Occipital lobe (tissue), 2 donors: Measurements from ENCODE around the gene NELFCD. TPM values are rescaled to one million over a fixed set of nuclear protein-coding genes. Genes with fewer than 3 reads are reported as not detected.
"Not testable (repeated sequence)": the region's sequence is repeated elsewhere in the genome, so short reads cannot be mapped to it uniquely, and the experiment has no call there.

Experiments
- DNase-seq: peaks from one replicate; lab custom pipeline; 2025; lab: John Stamatoyannopoulos, UW
- total RNA-seq: library from RNA; depleted of rRNA; stranded (reverse); fragments of >200 nt; gene quantifications from one replicate; pipeline ENCODE4 v1.2.3, GENCODE V29; 2014

The NELFCD gene
- total RNA-seq, 1 donor from 2014 or later: 45.7 TPM

DNA sequence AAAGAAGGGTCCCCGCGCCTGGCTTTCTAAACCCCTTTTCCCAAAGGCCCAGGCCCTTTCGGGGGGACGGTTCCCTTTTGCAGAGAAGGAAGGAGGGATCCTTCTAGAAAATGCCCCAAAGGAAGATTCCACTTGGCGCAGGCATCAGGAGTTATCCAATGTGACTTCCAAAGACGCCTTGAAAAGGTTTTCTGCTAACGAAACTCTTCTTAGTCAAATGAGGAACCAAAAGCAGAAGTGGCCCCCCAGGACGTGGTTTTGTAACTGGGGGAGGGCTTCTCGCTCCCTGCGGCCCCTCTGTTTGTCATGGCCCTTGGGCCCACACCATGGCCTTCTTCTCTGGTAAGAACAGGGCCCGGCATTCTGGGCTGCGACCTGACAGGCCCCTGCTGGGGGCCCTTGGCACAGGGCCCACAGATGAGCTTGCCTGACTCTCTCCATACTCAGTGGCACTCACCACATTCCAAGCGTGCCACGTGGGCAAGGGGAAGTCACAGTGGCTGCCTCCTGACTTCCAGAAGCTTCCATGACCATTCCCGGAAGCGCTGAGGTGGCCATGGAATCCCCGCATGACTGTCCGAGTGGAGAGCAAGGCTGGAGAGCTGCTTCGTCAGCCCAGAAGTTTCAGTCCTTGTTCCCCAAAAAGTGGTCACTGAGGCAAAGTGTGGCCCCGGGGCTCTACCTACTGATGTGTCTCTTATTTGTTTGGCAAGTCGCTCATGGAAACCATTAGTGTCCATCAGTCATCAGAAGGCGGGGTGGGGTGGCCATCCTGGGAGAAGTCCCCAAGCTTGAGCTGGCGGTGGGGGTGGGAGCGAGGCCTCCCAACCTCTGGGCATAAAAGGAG is 26.8 kb downstream of the NELFCD start:
- no peak for DNase-seq

DNA sequence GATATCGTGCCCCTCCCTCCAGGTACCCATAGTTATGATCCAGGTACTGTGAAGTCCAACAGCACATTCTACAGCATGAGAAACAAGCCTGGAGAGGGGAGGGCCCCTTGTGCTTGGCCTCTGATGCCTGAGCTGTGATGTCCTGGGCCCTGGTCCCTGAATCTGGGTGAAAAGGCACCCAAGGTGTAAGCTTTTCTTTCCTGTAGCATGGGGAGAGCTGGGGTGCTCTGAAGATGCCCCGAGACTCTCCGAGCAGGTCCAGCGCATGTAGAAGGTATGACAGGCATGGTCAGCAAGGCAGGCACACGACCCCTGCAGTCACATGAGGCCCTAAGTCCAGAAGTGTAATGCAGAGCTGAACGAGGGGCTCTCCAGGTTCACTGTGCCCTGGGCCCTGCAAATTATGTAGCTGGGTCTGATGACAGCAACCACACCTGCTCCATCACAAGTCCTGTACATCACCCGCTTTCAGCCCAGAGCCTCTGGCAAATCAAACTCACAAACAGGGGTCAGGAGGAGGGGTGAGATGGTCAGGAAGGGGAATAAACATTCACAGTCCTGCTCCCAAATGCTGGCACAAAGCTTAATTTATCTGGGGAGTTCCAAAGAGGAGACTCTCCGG is 27.8 kb downstream of the NELFCD start:
- no peak for DNase-seq

DNA sequence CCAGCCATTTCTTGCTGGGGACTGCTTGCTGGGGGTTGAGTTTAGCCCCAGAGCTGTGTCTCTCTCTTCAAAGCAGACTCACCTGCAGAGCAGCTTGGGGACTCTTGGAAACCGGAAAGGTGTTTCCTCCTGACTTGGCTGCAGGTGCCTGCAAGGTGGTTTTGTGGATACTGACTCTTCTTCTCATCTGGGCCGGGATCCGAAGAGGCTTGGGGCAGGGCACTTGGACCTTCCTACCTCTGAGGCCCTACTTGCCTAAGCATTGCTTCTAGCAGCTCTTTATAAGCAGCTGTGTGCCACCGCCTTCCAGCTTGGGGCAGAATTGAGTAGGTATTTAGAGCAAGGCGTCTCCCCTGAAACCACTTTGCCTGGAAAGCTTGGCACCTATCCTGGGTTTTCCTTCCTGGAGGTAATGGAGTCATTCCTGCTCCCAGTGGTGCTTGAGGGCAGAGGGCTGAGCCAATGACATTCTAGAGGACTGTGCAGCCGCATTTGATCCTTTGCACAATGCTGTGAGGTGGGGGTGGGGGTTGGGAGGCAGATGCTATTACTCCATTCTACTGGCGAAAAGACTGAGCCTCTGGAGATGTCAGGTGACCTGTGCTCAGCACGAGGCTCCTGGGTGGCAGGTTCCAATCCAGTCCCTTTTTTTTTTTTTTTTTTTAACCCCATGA is 29.4 kb downstream of the NELFCD start:
- no peak for DNase-seq

DNA sequence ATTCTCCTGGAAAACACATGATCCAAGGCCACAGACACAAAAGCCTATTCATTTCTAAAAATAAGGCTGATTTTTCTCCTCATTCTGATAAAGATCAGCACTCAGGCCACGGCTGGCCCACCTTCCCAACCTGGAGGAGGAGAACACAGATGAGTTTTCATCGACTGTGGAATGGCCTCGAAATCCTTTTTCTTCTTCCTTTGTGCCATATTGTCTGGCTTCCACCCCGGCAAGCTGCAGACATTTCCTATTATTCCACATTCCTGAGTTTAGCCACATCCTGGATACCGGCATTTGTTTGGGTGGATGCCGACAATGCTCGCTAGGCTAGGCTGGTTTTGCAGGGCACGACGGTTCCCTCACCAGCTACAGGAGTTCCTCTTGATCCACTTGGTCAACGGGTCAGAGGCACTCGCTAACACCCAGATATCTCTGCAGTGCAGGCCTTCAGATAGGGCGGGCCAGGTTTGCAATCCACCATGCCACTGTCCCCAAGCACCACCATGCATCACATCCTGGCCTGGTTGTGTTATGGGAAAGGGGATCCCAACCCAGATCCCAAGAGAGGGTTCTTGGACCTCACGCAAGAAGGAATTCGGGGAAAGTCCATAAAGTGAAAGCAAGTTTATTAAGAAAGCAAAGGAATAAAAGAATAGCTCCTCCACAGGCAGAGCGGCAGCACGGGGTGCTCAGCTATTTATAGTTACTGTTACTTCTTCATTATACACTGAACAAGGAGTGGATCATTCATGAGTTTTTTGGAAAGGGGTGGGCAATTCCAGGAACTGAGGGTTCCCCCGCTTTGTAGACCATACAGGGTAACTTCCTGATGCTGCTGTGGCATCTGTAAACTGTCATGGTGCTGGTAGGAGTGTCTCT is 30.2 kb downstream of the NELFCD start:
- no peak for DNase-seq

DNA sequence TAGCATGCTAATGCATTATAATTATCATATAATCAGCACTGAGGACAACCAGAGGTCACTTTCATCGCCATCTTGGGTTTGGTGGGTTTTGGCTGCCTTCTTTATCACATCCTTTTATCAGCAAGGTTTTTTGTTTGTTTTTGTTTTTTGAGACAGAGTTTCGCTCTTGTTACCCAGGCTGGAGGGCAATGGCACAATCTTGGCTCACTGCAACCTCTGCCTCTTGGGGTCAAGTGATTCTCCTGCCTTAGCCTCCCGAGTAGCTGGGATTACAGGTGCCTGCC is 30.8 kb downstream of the NELFCD start:
- DNase-seq: not testable (repeated sequence)

DNA sequence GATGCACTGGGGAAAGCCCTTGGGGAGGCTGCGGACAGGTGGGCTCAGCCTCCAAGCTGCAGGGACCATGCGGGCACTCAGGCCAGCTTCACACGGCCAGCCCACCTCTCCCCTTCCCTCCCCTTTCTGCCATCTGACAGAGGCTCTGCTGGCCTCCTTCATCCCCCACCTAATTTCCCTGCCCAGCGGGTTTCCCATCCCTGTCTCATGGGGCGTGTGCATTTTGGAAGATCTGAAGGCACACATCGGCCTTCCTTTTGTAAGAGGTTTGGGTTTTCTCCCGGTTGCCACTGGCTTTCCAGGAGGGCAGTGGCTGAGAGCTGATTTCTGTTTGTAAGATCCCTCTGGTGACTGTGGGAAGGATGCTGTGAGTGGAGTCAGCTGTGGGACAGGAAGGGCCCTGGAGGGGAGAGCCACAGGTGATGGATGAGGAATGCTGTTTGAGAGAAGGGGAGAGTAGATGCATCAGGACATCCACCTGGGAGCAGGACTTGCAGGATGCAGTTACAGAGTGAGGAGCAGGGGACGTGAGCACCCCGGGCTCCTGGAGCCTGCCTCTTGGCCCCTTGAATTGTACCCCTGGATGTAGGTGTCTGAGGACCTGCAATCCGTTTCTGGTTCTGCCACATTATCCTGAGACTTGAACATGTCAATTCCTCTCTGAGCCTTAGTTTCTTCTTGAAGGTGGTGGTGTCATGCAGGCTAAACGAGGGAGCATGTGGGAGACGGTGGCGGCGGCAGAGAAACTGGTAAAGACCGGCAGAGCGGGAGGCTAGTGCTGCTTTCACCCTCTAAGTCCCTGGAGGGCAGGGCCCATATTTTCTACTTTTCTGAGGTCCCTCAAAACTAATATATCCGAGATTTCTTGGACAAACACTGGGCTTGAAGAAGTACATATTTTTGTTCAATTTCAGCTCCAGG is 32.2 kb downstream of the NELFCD start:
- DNase-seq: no peak

DNA sequence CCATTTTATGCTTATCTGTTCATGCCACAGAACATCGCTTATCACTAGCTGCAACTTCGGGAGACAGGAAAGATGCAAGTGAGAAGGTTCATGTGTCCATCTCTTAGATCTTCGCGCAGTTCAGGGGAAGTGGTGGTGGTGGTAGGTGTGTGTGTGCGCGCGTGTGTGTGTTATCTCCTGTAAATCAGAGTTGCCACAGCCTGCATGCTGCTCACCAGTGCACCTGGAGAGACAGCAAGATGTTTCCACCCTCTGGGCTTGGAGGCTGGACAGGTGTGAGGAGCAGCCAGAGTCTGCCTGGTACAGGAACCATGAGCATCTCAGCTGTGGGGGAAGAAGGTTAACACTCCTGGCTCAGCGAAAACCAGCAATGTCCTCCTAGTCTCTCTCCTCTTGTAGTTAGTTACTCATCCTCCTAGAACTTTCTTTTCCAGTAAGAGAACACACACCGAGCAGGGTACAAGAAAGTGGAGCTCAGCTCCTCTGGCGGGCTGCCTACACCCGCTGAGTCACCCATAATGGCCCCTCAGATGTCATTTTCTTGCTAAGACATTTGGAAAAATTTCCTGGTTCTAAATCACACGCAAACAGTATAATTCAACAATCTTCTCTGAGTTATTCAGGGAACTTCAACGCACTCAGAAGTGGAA is 33.0 kb downstream of the NELFCD start:
- no peak for DNase-seq

DNA sequence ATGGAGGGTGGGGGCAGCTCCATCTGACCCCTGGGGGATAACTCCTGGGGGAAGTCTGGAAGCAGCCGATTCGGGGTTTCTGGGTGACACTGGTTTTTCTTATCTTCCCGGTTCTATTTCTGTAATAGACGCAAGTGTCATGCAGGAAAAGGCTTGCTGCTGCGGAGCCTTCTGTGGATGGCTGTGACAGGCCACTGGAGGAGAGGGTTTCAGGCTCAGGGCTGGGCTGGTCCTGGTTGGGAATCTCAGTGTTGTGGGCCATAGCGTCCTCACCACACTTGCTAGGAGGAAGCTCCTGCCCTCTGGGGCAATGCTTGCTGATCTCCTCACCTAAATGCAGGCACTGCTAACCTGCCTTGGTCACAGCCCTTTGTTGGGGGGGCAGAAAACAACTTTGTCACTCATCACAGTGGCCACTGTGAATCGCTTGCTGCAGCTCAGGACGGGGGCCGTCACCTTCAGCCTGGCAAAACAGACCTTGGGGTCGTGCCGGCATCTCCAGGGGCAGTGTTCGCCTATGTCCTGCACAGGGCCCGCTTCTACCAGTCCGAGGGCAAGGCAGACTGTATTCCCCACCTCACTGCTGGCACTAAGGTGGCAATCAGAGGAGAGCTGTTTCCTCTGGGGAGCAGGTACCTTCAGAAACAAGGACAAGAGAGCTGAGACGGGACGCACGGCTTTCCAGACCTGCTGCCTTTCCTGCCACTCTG is 33.8 kb downstream of the NELFCD start:
- no peak for DNase-seq

DNA sequence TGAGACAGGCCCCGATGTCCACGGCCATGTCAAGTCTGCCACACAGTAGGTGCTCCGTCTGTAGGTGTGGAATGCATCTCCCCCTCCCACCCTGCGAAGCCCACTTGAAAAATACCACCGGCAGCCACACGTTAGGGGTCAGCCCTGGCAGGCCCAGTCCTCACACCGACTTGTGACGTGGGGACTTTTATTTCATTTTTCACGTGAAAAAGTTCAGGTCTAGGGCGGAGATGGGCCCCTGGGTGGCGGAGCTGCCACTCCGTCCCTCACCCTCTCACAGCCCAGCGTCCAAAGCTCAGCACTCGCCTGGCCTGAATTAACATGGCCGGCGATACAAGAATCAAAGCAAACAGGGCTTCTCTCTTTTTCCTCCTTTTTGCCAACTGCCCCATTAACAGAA is 34.4 kb downstream of the NELFCD start:
- no peak for DNase-seq

DNA sequence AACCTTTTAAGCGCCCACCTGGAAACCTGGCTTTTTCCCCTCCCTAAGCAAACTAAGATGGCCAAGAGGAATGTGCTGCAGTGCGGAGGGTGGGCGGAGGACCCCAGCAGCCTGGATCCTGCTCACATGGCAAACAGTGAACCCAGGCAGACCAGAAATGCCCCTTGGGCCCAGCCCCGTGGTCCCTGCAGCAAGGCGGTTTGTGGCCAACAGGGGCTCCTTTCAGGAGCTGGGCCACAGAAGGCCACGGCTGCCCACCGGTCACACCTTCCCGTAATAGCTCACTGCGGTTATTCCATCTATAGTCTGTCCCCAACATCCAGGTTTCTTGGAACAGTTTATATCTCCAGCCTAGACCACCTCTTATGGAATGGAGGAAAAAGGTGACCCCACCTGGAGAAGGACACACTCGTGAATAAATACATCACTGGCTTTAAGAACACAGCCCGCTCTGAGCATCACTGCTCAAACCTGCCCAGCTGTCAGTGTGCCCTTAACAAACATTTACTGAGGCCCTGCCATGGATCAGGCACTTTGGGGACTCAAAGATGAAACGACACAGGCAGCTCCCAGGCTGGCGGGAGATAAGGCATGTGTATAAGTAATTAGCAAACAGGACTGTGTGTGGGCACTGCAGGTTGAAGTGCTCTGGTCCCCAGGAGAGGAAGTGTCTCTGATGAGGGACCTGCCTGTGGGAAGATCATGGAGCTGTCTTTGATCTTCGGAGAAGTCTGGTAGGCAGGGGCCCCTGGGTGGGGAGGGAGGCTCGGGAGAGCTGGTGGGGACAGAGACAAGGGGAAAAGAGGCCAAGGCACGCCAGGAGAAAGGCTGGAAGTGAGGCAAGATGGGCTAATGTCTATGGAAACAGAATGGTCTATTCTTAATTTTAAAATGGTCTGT is 35.0 kb downstream of the NELFCD start:
- no peak for DNase-seq

DNA sequence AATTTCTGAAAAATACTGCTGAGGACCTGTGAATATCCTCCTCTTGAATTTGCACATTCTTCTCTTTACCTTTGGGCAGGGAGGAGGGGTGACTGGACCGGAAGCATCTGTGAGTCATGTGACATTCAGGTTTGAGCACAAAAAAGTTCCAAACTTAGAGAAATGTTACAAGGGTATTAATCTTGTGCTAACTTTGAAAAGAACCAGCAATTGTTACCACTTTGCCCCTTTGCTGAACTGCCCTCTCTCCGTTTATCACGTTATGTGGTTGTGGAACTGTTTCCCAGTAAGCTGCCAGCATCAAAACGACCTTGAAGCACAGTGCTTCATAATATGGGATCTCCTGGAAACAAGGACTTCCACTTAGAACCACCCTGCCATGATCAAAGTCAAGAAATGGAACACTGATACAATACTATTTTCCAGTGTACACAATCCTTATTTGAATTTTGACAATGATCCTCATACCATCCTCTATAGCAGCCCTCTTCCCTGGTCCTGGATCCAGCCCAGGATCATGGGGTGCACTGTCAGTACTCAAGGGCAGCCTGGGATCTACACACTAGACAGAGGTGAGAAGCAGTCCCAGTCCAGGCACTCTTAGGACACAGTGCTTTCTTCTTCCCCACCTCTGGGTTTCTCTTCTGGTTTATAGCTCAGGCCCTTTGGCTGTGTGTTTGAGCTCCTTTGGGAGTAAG is 35.9 kb downstream of the NELFCD start:
- DNase-seq: no peak

DNA sequence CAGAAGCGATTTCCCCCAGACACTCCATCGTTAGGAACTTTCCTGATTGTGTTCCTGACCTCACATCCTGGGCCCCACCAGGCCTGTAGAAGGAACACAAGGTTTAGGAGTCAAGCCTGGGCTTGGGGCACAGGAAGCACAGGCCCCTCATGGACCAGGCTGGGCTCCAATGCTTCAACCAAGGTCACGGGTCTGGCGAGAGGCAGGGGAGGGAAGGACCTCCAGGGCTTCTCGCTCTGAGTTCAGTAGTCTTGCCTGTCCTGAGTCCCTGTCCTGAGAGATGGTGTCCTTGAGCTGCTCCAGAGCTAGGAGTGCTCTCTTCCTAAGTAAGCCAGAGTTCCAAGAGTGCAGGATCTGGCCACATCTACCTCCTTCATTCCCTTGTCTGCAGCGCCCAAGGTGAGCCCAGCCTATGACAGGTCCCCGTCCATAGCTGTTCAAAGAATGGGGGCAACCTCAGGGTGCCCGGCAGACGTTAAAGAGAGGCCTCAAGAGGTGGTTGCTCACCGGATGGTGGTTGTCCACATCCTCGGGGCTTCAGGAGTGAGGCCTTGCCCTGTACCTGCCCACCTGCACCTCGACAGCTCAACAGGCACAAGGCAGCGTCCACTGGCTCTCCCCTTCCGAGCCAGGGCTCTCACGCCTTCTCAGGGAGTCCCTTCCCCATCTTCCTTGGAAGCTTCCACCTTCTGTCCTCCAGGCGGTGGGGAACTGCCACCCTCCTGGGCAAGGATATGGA is 36.6 kb downstream of the NELFCD start:
- DNase-seq: no peak

DNA sequence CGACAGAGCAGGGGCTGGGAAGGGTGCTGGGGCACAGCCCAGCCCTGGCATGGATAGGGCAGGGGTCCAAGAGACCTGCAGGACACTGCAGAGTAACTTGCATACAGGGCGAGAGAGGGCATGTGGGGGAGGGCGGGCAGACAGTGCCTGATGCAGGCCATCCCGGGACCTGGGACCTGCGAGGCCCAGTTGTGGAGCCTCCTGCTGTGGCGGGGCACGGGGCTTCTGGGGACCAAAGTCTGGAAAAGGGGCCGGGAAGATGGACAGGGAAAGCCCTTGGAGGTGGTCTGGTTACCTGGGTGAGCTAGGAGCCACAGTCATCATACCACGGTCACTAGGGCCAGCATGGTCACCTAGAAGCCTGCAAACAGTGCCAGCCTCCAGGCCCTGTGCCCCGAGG is 37.8 kb downstream of the NELFCD start:
- DNase-seq: no peak

DNA sequence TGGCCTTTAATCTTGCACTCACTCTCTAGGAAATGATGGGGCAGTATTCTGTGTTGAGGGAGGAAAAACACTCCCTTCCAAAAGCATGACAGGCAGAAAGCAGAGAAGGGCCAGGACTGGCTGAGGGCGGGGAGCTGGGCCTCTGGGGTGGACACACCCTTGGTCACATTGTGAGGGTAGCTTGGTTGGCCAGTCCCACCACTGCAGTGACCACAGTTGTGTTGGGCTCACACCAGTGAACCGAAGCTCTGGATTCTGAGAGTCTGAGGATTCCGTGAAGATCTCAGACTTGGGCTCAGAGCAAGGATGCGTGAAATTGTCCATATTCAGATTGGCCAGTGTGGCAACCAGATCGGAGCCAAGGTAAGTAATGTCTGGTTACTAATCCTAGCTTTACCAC is 38.2 kb downstream of the NELFCD start, which contains the start of gene TUBB1:
Gene TUBB1 (plus strand): TSS at position 213 of the 400 bp plus-strand sequence. CDS start 94 bp downstream, at position 307.
- DNase-seq: no peak

DNA sequence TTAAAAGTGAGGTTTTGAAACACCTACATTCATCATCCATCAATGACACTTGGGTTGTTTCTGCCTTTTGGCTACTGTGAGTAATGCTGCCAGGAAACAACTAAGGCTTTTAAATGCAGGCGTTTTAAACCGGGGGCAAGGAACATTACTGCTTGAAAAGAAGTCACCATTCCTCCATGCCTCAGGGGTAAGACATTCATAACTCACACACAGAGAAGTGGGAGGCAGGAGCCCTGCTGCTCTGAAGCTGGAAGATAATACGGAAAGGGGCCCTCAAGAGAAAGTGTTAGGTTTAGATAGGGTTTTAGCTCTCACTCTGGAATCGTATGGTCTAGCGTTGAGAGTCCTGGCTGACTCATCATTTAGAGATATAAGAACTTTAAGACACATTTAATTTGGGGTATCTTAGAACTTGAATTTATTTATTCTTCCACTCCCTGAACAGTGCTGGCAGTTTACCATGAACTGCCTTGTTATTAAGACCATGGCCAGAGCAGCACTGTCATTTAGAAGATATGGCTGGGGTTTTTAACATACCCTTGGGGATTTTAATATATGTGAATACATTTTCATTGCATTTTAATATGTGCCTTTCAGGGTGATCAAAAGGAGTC is 40.0 kb downstream of the NELFCD start:
- no peak for DNase-seq

DNA sequence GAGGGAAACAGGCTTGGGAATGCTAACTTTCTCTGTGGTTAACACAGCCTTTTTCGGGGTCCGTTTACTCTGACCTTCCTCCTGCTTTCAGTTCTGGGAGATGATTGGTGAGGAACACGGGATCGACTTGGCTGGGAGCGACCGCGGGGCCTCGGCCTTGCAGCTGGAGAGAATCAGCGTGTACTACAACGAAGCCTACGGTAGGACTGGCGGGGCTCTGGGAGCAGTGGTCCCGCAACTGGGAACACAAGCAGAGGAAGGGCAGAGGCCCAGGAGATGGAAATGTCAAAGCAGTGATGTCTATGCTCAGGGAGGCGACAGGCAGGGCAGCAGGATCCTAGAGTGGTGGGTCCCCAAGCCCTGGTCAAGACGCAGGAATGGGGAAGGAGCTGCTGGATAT is 41.7 kb downstream of the NELFCD start:
- DNase-seq: no peak

DNA sequence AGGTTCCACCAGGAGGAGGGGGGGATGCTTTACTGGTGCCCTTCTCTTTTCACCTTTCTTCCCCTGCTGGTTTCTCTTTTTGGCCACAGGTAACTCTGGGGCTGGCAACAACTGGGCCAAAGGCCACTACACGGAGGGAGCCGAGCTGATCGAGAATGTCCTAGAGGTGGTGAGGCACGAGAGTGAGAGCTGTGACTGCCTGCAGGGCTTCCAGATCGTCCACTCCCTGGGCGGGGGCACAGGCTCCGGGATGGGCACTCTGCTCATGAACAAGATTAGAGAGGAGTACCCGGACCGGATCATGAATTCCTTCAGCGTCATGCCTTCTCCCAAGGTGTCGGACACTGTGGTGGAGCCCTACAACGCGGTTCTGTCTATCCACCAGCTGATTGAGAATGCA is 42.6 kb downstream of the NELFCD start:
- no peak for DNase-seq
